GM18907 (cell line): ENCODE measurements around the gene CD68.

ENCODE experiments used
- ATAC-seq: cut with Tn5 transposase; IDR thresholded peaks from one replicate; pipeline ENCODE4 v1.9.1; 2021; ENCODE audit warnings: mild to moderate bottlenecking, moderate library complexity; ENCODE audit not compliant: unreplicated experiment

The CD68 gene

DNA sequence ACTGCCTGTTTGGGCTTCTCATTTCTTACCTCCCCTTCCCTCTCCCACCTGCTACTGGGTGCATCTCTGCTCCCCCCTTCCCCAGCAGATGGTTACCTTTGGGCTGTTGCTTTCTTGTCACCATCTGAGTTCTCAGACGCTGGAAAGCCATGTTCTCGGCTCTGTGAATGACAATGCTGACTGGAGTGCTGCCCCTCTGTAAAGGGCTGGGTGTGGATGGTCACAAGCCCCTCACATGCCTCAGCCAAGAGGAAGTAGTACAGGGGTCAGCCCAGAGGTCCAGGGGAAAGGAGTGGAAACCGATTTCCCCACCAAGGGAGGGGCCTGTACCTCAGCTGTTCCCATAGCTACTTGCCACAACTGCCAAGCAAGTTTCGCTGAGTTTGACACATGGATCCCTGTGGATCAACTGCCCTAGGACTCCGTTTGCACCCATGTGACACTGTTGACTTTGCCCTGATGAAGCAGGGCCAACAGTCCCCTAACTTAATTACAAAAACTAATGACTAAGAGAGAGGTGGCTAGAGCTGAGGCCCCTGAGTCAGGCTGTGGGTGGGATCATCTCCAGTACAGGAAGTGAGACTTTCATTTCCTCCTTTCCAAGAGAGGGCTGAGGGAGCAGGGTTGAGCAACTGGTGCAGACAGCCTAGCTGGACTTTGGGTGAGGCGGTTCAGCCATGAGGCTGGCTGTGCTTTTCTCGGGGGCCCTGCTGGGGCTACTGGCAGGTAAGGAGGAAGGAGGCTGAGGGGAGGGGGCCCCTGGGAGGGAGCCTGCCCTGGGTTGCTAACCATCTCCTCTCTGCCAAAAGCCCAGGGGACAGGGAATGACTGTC, at the start of gene CD68:
Gene CD68 (plus strand): TSS at position 638 of the 833 bp plus-strand sequence. CDS start 40 bp downstream, at position 678.
- ATAC-seq, result peak; percentile 33

DNA sequence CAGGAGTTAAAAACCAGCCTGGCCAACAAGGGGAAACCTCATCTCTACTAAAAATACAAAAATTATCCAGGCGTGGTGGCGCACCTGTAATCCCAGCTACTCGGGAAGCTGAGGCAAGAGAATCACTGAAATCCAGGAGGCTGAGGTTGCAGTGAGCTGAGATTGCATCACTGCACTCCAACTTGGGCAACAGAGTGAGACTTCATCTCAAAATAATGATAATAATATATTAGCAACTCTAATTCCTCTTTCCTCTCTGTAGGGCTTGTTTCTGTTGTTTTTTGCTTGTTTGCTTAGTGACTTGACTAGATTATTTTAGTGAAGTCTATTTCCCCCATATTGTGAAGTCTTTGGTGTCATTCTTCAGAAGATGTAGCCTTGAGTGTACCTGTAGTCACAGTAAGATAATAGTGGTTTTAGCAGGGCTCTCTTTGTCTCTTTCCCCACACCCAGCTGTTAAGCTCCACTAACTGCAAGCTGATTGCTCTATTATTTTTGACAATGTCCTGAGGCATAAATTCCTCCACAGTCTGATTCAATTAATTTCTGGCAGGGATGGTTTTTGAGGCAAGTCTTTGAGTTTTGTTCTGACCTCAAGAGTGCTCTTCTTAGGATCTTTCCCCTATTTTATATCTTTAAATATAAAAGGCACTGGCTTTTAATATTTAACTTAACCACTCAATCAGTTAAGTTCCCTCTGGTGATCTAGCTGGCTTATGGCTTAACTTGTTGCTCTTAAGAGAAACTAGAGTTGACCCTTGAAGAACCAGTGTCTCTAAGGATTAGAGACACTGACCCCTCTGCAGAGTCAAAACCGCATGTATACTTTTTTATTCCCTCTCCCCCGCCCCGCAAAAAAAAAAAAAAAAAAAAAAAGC, 49.2 kb upstream of the CD68 start:
- no peak for ATAC-seq

GRCh38 chr17:7538050-7538449, 41.4 kb upstream of the CD68 start:
- no peak for ATAC-seq

GRCh38 chr17:7538891-7539545, 40.4 kb upstream of the CD68 start:
- no peak for ATAC-seq

DNA sequence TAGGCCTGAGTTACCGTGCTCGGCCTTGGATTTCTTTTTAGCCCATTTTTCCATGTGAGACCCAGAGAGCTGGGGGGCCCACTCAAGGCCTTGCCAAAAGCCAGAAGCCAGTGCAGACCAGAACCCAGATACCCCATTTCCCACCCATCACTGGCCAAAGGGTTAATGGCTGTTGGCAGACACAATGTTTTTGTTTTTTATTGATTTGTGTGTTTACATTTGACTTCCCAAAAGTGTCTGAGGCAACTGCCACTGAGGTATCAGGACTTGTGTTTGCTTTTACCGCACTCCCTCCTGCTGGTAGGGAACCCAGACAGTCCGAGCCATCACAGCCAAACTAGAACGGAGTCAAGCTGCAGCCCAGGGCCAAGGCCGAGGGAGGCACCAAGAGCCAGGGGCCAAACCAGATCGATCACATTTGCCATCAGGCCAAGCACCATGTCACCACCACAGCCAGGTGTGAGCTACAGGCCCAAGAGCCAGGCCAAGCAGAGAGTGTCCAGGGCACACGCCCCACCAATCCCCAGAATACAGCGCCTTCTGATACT, 38.3 kb upstream of the CD68 start:
- no peak for ATAC-seq

DNA sequence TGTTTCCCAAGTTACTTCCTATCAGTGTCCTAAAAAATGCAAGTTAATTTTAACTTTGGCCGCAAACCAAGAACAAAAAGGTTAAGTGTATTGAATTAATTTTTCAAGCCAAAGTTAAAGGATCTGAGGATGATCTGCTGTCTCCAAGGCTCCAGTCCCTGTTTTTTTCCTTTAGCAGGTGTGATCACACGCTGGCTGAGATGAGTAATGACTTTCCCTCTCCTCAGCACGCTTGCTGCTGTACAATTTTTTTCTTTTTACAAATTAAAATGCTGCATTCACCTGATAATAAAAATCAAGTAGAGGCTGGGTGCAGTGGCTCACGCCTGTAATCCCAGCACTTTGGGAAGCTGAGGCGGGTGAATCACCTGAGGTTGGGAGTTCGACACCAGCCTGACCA, 34.5 kb upstream of the CD68 start:
- no peak for ATAC-seq

DNA sequence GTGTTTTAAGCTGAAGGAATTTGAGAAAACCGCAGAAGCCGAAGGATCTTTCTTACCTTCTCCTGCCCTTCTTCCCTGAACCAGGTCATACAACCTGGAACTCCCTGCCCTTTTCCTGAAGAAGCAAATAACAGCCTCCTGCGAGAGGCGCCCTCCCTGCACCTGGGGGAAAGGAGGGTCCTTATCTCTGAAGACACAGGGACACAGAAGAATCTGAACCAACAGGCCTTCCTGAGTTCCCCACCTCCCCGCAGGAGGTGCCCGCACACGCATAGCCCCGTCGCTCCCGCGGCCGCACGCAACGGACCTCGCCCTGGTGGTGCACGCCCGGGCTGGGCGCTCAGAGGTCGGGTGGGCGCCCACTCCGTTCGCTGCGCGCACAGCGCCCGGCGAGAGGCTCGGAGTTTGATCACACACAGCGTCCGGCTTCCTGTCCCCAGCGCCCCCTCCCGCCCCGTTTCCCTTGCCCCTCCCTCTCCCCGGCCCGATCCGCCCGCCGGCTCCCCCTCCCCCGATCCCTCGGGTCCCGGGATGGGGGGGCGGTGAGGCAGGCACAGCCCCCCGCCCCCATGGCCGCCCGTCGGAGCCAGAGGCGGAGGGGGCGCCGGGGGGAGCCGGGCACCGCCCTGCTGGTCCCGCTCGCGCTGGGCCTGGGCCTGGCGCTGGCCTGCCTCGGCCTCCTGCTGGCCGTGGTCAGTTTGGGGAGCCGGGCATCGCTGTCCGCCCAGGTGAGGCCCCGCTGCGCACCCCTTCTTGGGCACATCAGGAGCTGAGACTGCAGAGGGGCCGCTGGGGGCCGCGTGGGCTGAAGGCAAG, 30.6 kb upstream of the CD68 start, which contains the start of gene TNFSF12:
Gene TNFSF12 (plus strand): TSS at position 474 of the 816 bp plus-strand sequence. CDS start 96 bp downstream, at position 570.
- ATAC-seq, result no peak

DNA sequence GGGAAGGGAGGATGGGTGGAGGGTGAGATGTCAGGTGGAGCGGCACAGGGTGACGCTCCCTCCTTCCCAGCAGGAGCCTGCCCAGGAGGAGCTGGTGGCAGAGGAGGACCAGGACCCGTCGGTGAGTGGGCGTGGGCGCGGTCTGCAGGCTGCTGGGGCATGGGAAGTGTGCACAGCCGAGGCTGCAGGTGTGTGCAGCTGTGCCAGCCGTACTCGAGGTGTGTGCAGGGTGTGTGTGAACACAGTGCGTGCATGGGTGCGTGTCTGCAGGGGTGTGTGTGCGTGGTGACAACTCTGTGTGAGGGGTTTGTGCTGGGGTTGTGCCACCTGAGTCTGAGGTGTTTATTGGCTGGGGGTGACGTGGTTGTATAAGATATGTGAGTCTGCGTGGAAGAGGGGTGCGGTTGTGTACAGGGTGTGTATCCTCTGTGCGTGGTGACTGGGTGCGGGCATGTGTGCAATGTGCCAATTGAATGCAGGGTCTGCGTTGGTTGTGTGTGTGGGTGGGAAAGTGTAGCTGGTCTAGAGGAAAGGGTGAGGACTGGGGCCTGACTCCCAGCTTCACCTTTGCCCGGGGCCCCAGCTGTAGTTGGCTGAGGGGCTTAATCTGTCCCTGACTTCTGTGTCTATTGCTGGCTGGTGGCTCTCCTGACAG, 29.9 kb upstream of the CD68 start:
- ATAC-seq, result no peak

- ATAC-seq, result no peak
These were observed 29.1 kb upstream of the CD68 start for GRCh38 chr17:7550344-7550743.

GRCh38 chr17:7551396-7551795, 28.0 kb upstream of the CD68 start:
- no peak for ATAC-seq

- peak; percentile 66 for ATAC-seq
These were observed 26.8 kb upstream of the CD68 start for GRCh38 chr17:7552621-7553051.

DNA sequence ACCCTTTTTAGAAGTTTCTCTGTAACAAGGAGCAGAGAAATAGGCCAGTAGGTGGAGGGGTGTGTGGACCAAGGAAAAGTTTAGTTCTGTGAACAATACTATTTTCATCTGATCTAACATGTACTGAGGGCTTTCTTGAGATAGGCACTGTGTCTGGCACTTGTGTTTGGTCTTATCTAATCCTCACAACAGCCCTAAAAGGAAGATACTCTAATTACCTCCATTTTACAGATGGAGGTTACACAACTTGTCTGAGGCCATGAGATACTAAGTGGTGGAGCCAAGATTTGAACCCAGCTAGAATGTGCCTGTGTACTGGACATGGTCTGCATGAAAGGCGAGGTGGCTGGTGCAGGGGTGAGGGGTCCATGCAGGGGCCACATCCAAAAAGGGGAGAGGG, 26.1 kb upstream of the CD68 start:
- no peak for ATAC-seq

DNA sequence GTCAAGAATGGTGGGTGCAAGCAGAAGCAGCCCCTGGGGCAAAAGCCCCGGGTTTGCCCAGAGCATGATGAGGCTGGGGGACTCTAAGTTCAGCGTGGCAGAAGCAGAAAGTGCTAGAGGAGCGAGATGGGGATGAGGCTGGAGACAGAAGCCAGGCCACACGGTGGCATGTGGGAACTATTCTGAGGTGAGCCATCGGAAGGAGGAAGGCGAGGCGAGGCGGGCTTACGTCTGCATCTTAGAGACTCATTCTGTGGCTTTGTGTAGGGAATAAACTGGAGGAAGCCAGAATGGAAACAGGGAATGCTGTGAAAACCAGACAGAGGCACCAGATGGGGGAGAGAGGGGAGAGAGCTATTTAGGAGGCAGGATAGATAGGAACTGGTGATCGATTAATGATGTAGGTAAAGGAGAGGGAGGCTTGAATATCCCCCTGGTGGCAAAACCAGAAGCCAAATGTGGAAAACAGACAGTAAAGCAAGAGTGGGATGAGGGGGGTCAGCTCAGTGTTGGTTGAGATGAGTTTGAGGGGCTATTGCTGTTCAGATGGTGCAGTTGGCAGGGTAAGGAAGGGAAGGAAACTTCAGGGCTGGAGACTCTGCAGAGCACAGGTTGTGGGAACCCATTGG, 24.0 kb upstream of the CD68 start:
- no peak for ATAC-seq

DNA sequence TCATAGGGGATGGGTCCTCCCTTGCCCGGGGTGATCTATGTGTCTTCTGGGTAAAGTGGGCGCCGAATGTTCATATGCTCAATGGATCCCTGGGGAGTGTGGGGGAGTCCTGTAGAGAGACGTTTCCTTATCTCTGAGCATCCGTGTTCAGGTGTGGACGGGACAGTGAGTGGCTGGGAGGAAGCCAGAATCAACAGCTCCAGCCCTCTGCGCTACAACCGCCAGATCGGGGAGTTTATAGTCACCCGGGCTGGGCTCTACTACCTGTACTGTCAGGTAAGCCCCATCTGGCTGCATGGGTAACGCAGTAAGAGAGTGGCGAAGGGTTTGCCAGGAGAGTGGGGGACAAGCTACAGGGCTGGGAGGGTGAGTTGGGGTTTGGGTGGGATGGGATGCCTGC, 22.8 kb upstream of the CD68 start:
- no peak for ATAC-seq

DNA sequence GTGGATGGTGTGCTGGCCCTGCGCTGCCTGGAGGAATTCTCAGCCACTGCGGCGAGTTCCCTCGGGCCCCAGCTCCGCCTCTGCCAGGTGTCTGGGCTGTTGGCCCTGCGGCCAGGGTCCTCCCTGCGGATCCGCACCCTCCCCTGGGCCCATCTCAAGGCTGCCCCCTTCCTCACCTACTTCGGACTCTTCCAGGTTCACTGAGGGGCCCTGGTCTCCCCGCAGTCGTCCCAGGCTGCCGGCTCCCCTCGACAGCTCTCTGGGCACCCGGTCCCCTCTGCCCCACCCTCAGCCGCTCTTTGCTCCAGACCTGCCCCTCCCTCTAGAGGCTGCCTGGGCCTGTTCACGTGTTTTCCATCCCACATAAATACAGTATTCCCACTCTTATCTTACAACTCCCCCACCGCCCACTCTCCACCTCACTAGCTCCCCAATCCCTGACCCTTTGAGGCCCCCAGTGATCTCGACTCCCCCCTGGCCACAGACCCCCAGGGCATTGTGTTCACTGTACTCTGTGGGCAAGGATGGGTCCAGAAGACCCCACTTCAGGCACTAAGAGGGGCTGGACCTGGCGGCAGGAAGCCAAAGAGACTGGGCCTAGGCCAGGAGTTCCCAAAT, 22.2 kb upstream of the CD68 start:
- no peak for ATAC-seq

- no peak for ATAC-seq
These were observed 21.5 kb upstream of the CD68 start for GRCh38 chr17:7557775-7558543.

DNA sequence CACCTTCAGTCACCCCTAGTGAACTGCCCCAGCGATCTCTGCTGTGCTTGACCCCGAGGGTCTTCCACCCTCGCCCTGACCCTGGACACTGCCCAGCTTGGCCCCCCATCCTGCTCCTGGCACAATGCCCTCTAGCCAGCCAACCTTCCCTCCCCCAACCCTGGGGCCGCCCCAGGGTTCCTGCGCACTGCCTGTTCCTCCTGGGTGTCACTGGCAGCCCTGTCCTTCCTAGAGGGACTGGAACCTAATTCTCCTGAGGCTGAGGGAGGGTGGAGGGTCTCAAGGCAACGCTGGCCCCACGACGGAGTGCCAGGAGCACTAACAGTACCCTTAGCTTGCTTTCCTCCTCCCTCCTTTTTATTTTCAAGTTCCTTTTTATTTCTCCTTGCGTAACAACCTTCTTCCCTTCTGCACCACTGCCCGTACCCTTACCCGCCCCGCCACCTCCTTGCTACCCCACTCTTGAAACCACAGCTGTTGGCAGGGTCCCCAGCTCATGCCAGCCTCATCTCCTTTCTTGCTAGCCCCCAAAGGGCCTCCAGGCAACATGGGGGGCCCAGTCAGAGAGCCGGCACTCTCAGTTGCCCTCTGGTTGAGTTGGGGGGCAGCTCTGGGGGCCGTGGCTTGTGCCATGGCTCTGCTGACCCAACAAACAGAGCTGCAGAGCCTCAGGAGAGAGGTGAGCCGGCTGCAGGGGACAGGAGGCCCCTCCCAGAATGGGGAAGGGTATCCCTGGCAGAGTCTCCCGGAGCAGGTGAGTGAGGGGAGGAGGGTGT, 20.7 kb upstream of the CD68 start, which contains the start of gene TNFSF13:
Gene TNFSF13 (plus strand): TSS at position 207 of the 776 bp plus-strand sequence. CDS start 290 bp downstream, at position 497.
- ATAC-seq, result no peak
